C4-2B (cell line): Measurements from ENCODE around the gene TRIM37.

Experiments used
- CTCF ChIP-seq: fragments of 450-650 bp; conservative IDR thresholded peaks from 2 replicates; pipeline ENCODE4 v1.5.1; 2017; ENCODE audit warnings: mild to moderate bottlenecking
- ZFX ChIP-seq: fragments of 450-650 bp; IDR thresholded peaks from 2 replicates; pipeline ENCODE4 v1.6.1; 2017

GRCh38 chr17:58956997-58957724 lies 149.5 kb downstream of the TRIM37 start:
- no peak for TF ChIP-seq CTCF
- no peak for TF ChIP-seq ZFX
